CD14-positive monocyte (primary cell): ENCODE results near the gene PPM1B. TPM values are rescaled to one million over a fixed set of nuclear protein-coding genes. Genes with fewer than 3 reads are reported as not detected.

Experiments used
- DNase-seq, 3 donors: peaks; one replicate each; pipeline ENCODE4 v3.0.0-alpha.2; 2011 to 2022
- H2AFZ ChIP-seq: 2 replicates; pipeline ENCODE4 v1.6.0; 2012; ENCODE audit warnings: mild to moderate bottlenecking, low read depth, low read length, inconsistent platforms; ENCODE audit not compliant: insufficient read depth, poor library complexity, severe bottlenecking
- H3K27ac ChIP-seq, 2 donors: 1 replicate in 1 of 2; 2 replicates in 1 of 2; pipeline ENCODE4 v1.5.1; 2012 to 2013; ENCODE audit warnings: low read length in 2 of 2, control low read depth in 1 of 2, inconsistent platforms in 1 of 2, low read depth in 1 of 2, mild to moderate bottlenecking in 1 of 2
- H3K27me3 ChIP-seq, 2 donors: one replicate each; pipeline versions ENCODE4 v1.6.0 to v1.6.1; 2011 to 2013; ENCODE audit warnings: low read length in 2 of 2; ENCODE audit not compliant: control insufficient read depth in 2 of 2, insufficient read depth in 2 of 2
- H3K36me3 ChIP-seq, 2 donors: replicated peaks in 1 of 2; 1 replicate in 1 of 2; 2 replicates in 1 of 2; pipeline versions ENCODE4 v1.5.1 to v1.6.1; 2012 to 2013; ENCODE audit warnings: low read length in 2 of 2, control low read depth in 1 of 2, inconsistent platforms in 1 of 2, mild to moderate bottlenecking in 1 of 2; ENCODE audit not compliant: insufficient read depth in 2 of 2, control insufficient read depth in 1 of 2
- H3K4me1 ChIP-seq, 2 donors: 1 replicate in 1 of 2; 2 replicates in 1 of 2; pipeline versions ENCODE4 v1.5.1 to v1.6.1; 2012 to 2013; ENCODE audit warnings: low read length in 2 of 2, control low read depth in 1 of 2, inconsistent platforms in 1 of 2, mild to moderate bottlenecking in 1 of 2, moderate library complexity in 1 of 2; ENCODE audit not compliant: insufficient read depth in 2 of 2, control insufficient read depth in 1 of 2
- H3K4me2 ChIP-seq: replicated peaks from 2 replicates; pipeline ENCODE3; 2012; ENCODE audit warnings: low read length, moderate library complexity, mild to moderate bottlenecking; ENCODE audit not compliant: poor library complexity, severe bottlenecking; ENCODE audit errors: extremely low read depth
- H3K4me3 ChIP-seq, 3 experiments: fragments of 200-600 bp in 1 of 3; sonication (generic) in 1 of 3; replicated peaks in 1 of 3; 1 replicate in 2 of 3; 2 replicates in 1 of 3; pipeline ENCODE4 v1.5.1; 2011 to 2013; ENCODE audit warnings: low read length in 3 of 3, mild to moderate bottlenecking in 3 of 3, control low read depth in 2 of 3, low read depth in 2 of 3, inconsistent platforms in 1 of 3, moderate library complexity in 1 of 3
- H3K79me2 ChIP-seq: 2 replicates; pipeline ENCODE4 v1.6.0; 2012; ENCODE audit warnings: mild to moderate bottlenecking, control low read depth, inconsistent platforms, low read length, moderate library complexity; ENCODE audit not compliant: insufficient read depth
- H3K9ac ChIP-seq: 2 replicates; pipeline ENCODE4 v1.6.0; 2017; ENCODE audit warnings: low read length, mild to moderate bottlenecking; ENCODE audit not compliant: insufficient read depth, poor library complexity, severe bottlenecking
- H3K9me3 ChIP-seq, 2 donors: replicated peaks in 1 of 2; 1 replicate in 1 of 2; 2 replicates in 1 of 2; pipeline versions ENCODE4 v1.5.1 to v1.6.1; 2012 to 2013; ENCODE audit warnings: low read length in 2 of 2, control low read depth in 1 of 2; ENCODE audit not compliant: control insufficient read depth in 1 of 2, insufficient read depth in 1 of 2
- H4K20me1 ChIP-seq: 2 replicates; pipeline ENCODE4 v1.6.0; 2012; ENCODE audit warnings: mild to moderate bottlenecking, low read length, control low read depth, moderate library complexity; ENCODE audit not compliant: insufficient read depth
- H3K27ac Mint-ChIP-seq, 7 donors: one replicate each; pipeline ENCODE4 v1.8.0; 2020; ENCODE audit warnings: mild to moderate bottlenecking in 7 of 7, mixed read lengths in 7 of 7, moderate library complexity in 6 of 7, inconsistent platforms in 2 of 7
- H3K27me3 Mint-ChIP-seq, 3 donors: one replicate each; pipeline ENCODE4 v1.8.0; 2021 to 2022; ENCODE audit warnings: low read depth in 3 of 3, mild to moderate bottlenecking in 3 of 3, mixed read lengths in 3 of 3, moderate library complexity in 3 of 3, inconsistent platforms in 1 of 3
- H3K36me3 Mint-ChIP-seq, 2 donors: one replicate each; pipeline ENCODE4 v1.8.0; 2020; ENCODE audit warnings: mixed read lengths in 2 of 2, inconsistent platforms in 1 of 2, mild to moderate bottlenecking in 1 of 2
- H3K4me1 Mint-ChIP-seq: one replicate; pipeline ENCODE4 v1.8.0; 2020; ENCODE audit warnings: mild to moderate bottlenecking, mixed read lengths
- H3K4me3 Mint-ChIP-seq, 2 donors: one replicate each; pipeline ENCODE4 v1.8.0; 2020; ENCODE audit warnings: mild to moderate bottlenecking in 2 of 2, mixed read lengths in 2 of 2, moderate library complexity in 1 of 2
- H3K9me3 Mint-ChIP-seq, 7 donors: one replicate each; pipeline ENCODE4 v1.8.0; 2020 to 2022; ENCODE audit warnings: mixed read lengths in 7 of 7, mild to moderate bottlenecking in 6 of 7, moderate library complexity in 6 of 7, inconsistent platforms in 2 of 7
- CTCF ChIP-seq: fragments of 200-600 bp; IDR thresholded peaks from one replicate; pipeline ENCODE4 v1.8.0; 2022; ENCODE audit warnings: antibody characterized with exemption, mild to moderate bottlenecking
- WGBS: methylation state at CpG from one replicate; pipeline ENCODE4 v1.1.5; 2013; ENCODE audit warnings: missing lambda C conversion rate; ENCODE audit not compliant: insufficient coverage; 5-methylcytosine and 5-hydroxymethylcytosine counted together
- intact Hi-C, 2 donors: fragments of 100-400 bp; cut with micrococcal nuclease; formaldehyde crosslinking; loops; one replicate each; pipeline versions ENCODE4 v1.15.0 to v1.15.1; 2023
- polyA plus RNA-seq, 3 donors: library from polyadenylated mRNA; depleted of rRNA in 1 of 3; unstranded in 2 of 3; stranded (reverse) in 1 of 3; fragments of 300-500 nt in 2 of 3; fragments of >200 nt in 1 of 3; fragmentation: Illumina TruSeq in 2 of 3; gene quantifications; 1 replicate in 2 of 3; 2 replicates in 1 of 3; pipeline ENCODE4 v1.2.3, GENCODE V29; 2012 to 2021

The PPM1B gene
- polyA plus RNA-seq, 3 donors = 17.7 to 34.6 (median 24.9) TPM

- H3K27me3 Mint-ChIP-seq = no peaks in the 10 kb centered on the region
- no peak for DNase-seq
- H3K4me3 Mint-ChIP-seq = no peak overlapping the region
Observed at GRCh38 chr2:44164617-44165016, 4.1 kb upstream of the PPM1B start.

GRCh38 chr2:44166096-44166495 is 2.6 kb upstream of the PPM1B start:
- 98% methylated on average over 17 of the region's 23 CpGs for WGBS
- no peak overlapping the region for H3K27ac Mint-ChIP-seq
- no peaks in the 10 kb centered on the region for H3K36me3 Mint-ChIP-seq
- Histone ChIP-seq H3K9me3 (peaks cover 0 to 5% of the 10 kb centered on the region in 2 donors), H3K4me1 (peaks cover 13 to 33% of the 10 kb centered on the region in 2 donors), H3K27me3 (no peaks in the 10 kb centered on the region), H3K79me2 (peaks cover 25% of the 10 kb centered on the region), H3K36me3 (no peaks in the 10 kb centered on the region), H2AFZ (no peak overlapping the region), H3K4me3 (no peak overlapping the region), H3K9ac (no peak overlapping the region), H3K4me2 (no peak overlapping the region), H4K20me1 (peaks cover 17% of the 10 kb centered on the region), H3K27ac (no peak overlapping the region)
- H3K9me3 Mint-ChIP-seq = peaks cover 2 to 10% (median 3%) of the 10 kb centered on the region in 7 donors
- TF ChIP-seq CTCF = no peak
- intact Hi-C loops = loop anchor here (5.0 to 10.0 kb wide), 7 partner anchors 44 to 571 kb away; partner anchors contain the start of genes LRPPRC (in 2 of the 2), CAMKMT (in 1 of the 2), PREPL (in 1 of the 2) and THADA (in 1 of the 2)
- peaks cover 29% of the 10 kb centered on the region for H3K4me1 Mint-ChIP-seq
- H3K4me3 Mint-ChIP-seq = no peak overlapping the region
- DNase-seq = no peak
- no peaks in the 10 kb centered on the region for H3K27me3 Mint-ChIP-seq

More at GRCh38 chr2:44164617-44165016, 4.1 kb upstream of the PPM1B start:
- Mint-ChIP-seq H3K27ac (no peak overlapping the region), H3K36me3 (no peaks in the 10 kb centered on the region), H3K4me1 (peaks cover 17% of the 10 kb centered on the region), H3K9me3 (peaks cover 2 to 10% (median 3%) of the 10 kb centered on the region in 7 donors)
- 88% methylated on average over 1 of the region's 3 CpGs for WGBS
- Histone ChIP-seq H3K4me3 (no peak overlapping the region), H3K27me3 (no peaks in the 10 kb centered on the region), H3K4me1 (peaks cover 7 to 21% of the 10 kb centered on the region in 2 donors), H4K20me1 (peaks cover 5% of the 10 kb centered on the region), H3K79me2 (peaks cover 10% of the 10 kb centered on the region), H3K4me2 (no peak overlapping the region), H3K27ac (no peak overlapping the region), H2AFZ (no peak overlapping the region), H3K36me3 (no peaks in the 10 kb centered on the region), H3K9me3 (peaks cover 0 to 5% of the 10 kb centered on the region in 2 donors), H3K9ac (no peak overlapping the region)
- TF ChIP-seq CTCF = no peak
- intact Hi-C loops = loop anchor here (5.0 to 10.0 kb wide), 7 partner anchors 42 to 570 kb away; partner anchors contain the start of genes LRPPRC (in 2 of the 2), CAMKMT (in 1 of the 2), PREPL (in 1 of the 2) and THADA (in 1 of the 2)
